ENCODE results near the gene SLC47A1. TPM values are rescaled to one million over a fixed set of nuclear protein-coding genes. Genes with fewer than 3 reads are reported as not detected.
"Not testable (repeated sequence)": the region's sequence is repeated elsewhere in the genome, so short reads cannot be mapped to it uniquely, and the experiment has no call there.

The SLC47A1 gene, protein sequence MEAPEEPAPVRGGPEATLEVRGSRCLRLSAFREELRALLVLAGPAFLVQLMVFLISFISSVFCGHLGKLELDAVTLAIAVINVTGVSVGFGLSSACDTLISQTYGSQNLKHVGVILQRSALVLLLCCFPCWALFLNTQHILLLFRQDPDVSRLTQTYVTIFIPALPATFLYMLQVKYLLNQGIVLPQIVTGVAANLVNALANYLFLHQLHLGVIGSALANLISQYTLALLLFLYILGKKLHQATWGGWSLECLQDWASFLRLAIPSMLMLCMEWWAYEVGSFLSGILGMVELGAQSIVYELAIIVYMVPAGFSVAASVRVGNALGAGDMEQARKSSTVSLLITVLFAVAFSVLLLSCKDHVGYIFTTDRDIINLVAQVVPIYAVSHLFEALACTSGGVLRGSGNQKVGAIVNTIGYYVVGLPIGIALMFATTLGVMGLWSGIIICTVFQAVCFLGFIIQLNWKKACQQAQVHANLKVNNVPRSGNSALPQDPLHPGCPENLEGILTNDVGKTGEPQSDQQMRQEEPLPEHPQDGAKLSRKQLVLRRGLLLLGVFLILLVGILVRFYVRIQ
- polyA plus RNA-seq (2012; ENCODE audit: insufficient read depth, insufficient read length), result not detected

DNA sequence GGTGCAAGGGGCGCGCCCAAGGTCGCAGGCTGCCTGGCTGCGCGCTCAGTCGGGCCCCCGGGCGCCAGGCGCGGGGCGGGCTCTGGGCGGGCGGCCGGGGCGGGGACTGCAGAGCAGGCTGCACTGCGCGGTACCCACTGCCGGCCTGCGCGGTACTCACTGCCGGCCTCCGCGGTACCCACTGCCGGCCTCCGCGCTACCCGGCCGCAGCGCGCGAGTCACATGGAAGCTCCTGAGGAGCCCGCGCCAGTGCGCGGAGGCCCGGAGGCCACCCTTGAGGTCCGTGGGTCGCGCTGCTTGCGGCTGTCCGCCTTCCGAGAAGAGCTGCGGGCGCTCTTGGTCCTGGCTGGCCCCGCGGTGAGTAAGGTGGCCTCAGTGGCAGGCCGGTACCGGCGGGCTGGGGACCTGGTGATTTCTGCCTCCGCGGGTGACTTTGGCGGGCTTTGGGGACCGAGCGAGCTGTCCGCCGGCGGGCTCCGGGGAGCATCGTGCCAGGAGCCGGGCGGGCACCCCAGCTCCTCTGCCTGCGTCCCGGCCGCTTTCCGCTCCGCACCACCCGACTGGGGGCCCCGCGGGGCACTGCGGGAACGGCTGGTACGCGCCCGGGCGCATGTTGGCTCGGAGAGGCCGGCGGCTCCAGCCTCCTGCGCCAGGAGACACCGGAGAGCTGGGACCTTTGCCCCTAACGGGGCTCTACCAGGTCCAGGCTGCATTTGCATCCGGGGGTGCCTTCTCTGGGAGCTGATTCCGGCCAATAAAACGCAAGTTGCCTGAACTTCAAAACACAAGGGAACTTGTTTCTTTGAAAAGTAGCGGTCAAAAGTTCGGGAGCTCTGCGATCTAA lies at the start of gene SLC47A1:
Gene SLC47A1 (plus strand): TSS at position 137 of the 844 bp plus-strand sequence. CDS start 86 bp downstream, at position 223.
- DNase-seq (ENCODE audit: low read depth, low spot score), result no peak
- H3K4me3 ChIP-seq (ENCODE audit: low read length), result no peak within 1 kb of the TSS

GRCh38 chr17:19485800-19486340 lies 47.8 kb upstream of the SLC47A1 start:
- no peak overlapping the region for H3K4me3 ChIP-seq (ENCODE audit: low read length)

GRCh38 chr17:19486351-19487023 lies 47.2 kb upstream of the SLC47A1 start:
- DNase-seq (ENCODE audit: low read depth, low spot score), result no peak
- H3K4me3 ChIP-seq (ENCODE audit: low read length), result no peak overlapping the region

More at GRCh38 chr17:19485800-19486340, 47.8 kb upstream of the SLC47A1 start:
- no peak for DNase-seq (ENCODE audit: low read depth, low spot score)

DNA sequence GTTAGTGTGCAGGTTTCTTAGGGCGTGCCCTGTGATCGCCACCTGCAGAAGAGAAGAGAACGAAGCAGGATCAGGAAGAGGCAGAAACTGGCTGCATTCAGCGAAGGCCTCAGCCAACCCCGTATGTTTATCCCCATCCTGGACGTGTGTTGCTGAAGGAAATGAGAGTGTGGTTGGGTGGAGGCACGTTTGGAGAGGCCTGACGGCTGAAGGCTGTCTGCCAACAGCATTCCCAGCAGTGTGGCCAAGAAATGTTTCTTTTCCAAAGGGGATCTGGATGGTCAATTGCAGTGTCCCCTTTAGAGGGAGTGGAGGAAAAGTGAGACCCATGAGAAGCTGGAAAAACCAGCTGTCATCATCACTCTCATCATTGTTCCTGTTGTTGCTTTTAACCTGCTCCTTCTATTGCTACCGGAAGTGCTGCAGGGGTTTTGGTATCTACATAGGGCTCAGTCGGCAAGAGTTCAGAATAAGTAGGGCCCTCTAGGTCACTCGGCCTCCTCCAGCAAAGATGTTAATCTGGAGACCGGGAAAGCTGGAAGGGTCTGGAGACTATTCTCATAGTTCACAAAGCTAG lies 46.5 kb upstream of the SLC47A1 start:
- H3K4me3 ChIP-seq (ENCODE audit: low read length), result no peak overlapping the region
- no peak for DNase-seq (ENCODE audit: low read depth, low spot score)

GRCh38 chr17:19492141-19492540 lies 41.5 kb upstream of the SLC47A1 start:
- DNase-seq (ENCODE audit: low read depth, low spot score), result no peak
- H3K4me3 ChIP-seq (ENCODE audit: low read length), result no peak overlapping the region

- H3K4me3 ChIP-seq (ENCODE audit: low read length), result no peak overlapping the region
- DNase-seq (ENCODE audit: low read depth, low spot score), result no peak
Measured at GRCh38 chr17:19494961-19495806, 38.5 kb upstream of the SLC47A1 start.

- H3K4me3 ChIP-seq (ENCODE audit: low read length), result no peak overlapping the region
- no peak for DNase-seq (ENCODE audit: low read depth, low spot score)
Measured at GRCh38 chr17:19495828-19496528, 37.7 kb upstream of the SLC47A1 start.

DNA sequence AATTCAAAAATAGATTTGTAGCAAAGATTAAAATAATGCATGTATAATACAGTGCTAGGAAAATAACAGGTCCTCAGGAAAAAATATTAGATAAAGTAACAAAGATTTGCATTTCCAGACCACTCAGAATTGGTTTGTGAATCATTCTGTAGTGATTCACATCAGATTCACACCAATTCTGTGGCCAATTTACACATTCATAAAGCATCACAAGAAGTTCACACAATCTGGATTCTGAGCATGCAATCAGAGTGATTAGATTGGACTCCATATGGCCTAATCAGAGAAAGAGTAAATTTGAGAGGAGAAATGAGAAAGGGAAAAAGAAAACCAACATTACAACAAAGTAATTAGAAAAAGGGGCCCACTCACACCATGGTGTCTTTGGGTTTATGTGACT lies 36.0 kb upstream of the SLC47A1 start:
- DNase-seq (ENCODE audit: low read depth, low spot score), result no peak
- H3K4me3 ChIP-seq (ENCODE audit: low read length), result no peak overlapping the region

- H3K4me3 ChIP-seq (ENCODE audit: low read length), result no peak overlapping the region
- DNase-seq (ENCODE audit: low read depth, low spot score), result no peak
Measured at GRCh38 chr17:19501219-19501618, 32.4 kb upstream of the SLC47A1 start.

DNA sequence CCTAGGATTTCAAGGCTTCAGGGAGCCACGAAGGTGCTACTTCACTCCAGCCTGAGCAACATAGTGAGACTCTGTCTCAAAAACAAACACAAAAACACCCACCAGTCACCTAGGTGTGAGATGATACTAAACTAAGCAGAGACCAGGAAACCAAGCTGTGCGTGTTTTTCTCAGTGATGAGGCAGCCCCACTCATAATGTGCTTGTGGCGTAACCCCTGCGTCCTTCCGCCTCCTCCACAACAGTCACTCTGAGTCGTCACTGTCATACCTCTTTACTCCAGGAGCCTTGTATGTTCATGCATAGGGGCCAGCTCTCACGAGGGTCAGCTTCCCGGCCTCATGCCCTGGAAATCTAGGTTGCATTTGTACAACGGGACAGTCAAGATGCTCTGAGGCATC lies 31.1 kb upstream of the SLC47A1 start:
- DNase-seq (ENCODE audit: low read depth, low spot score), result no peak

GRCh38 chr17:19505561-19505960 lies 28.1 kb upstream of the SLC47A1 start:
- DNase-seq (ENCODE audit: low read depth, low spot score); H3K4me3 ChIP-seq (ENCODE audit: low read length): not testable (repeated sequence)

More for the DNA sequence above, 31.1 kb upstream of the SLC47A1 start:
- H3K4me3 ChIP-seq (ENCODE audit: low read length), result no peak overlapping the region

- DNase-seq (ENCODE audit: low read depth, low spot score), result peak; percentile 57
- peak overlapping the region; percentile 71 for H3K4me3 ChIP-seq (ENCODE audit: low read length)
Measured at GRCh38 chr17:19507775-19508576, 25.7 kb upstream of the SLC47A1 start.

DNA sequence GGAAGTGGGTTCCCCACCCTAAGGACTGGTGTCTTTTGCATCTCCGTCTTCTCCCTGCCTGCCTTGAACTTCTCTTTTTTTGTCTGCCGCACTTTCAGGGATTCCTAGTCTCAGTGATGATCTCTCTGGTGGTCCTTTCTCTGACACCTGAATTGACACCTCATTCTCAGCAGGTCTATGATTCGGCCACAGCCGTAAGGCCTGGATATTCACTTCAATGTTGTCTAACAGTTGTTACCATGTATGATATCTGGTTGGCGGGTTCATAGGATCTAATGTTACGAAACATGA lies 25.1 kb upstream of the SLC47A1 start:
- peak overlapping the region; percentile 71 for H3K4me3 ChIP-seq (ENCODE audit: low read length)
- DNase-seq (ENCODE audit: low read depth, low spot score), result no peak

DNA sequence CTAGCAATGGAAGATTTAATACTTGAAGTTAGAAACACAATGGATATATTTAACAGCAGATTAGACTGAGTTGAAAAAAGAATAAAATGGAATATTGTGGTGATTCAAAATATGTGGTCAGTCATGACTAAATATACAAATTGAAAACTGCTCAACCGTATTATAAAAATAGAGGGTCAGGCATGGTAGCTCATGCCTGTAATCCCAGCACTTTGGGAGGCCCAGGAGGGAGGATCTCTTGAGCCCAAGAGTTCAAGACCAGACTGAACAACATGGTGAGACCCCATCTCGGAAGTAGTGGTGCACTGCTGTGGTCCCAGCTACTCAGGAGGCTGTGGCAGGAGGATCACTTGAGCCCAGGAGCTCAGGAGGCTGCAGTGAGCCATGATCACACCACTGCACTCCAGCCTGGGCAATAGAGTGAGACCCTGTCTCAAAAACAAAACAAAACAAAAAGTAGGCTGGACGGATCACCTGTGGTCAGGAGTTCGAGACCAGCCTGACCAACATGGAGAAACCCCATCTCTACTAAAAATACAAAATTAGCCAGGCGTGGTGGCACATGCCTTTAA lies 24.3 kb upstream of the SLC47A1 start:
- H3K4me3 ChIP-seq (ENCODE audit: low read length); DNase-seq (ENCODE audit: low read depth, low spot score): not testable (repeated sequence)

DNA sequence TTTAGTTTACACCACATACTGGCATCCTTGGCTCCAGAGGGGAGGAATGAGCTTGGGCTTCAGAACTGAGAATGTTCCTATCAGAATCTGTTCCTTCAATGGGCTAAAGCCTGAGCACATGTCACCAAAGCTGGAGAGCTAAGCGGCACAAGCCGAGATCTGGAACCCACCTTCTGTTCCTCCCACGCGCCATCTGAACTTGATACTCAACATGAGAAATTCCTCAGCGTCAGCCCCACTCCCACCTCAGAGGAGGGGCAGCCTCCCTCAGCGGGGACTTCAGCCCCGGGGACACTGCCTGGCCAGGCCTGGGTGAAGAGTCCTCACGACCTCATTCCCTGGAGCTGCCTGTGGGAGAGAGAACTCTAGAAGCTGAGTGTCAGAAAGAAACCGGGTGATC lies 22.8 kb upstream of the SLC47A1 start:
- H3K4me3 ChIP-seq (ENCODE audit: low read length), result no peak overlapping the region
- no peak for DNase-seq (ENCODE audit: low read depth, low spot score)

DNA sequence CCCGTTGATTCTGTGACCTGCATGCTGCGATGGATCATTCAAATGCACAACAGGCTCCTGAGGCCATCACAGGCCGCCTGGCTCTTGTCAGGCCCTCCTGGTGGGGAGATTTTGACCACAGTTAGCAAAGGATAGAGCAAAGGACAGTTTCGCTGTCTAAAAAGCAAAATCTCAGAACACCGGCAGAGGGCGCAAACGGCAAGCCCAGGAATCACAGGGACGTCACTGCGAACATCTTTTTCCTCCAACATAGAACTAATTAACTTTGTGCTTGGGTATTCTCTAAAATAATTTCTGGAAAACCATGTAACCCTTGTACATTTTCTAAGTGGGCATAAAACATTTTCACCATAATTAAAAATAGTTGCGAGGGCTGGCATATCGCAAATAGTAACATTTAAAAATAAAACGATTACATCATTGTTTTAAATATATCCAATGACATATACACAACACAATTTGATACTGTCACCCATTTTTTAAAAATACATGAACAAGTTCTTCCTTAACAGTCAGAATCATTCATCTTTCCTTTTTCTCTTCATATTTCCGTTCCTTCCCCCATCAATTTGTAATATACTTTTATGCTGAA lies 19.7 kb upstream of the SLC47A1 start:
- H3K4me3 ChIP-seq (ENCODE audit: low read length), result no peak overlapping the region
- peak; percentile 34 for DNase-seq (ENCODE audit: low read depth, low spot score)
